Activated T-helper 1 cell treated with anti-CD3 and anti-CD28 coated beads, Interleukin-12 subunit alpha, Interleukin-12 subunit beta, Interleukin-2, Interleukin-4 antibody, amounts not matched to agents 30 ng/mL and 10 ng/mL and 1 ng/mL, durations not matched to agents 14 hours and 24 hours and 36 hours (primary cell): ENCODE data around the gene STX7. TPM values are rescaled to one million over a fixed set of nuclear protein-coding genes. Genes with fewer than 3 reads are reported as not detected.

ENCODE experiments used
- DNase-seq: peaks from one replicate; pipeline ENCODE4 v3.0.0; 2021; ENCODE audit warnings: low spot score
- H3K27ac Mint-ChIP-seq: one replicate; pipeline ENCODE4 v1.8.0; 2021; ENCODE audit warnings: mild to moderate bottlenecking, mixed read lengths
- H3K27me3 Mint-ChIP-seq: one replicate; pipeline ENCODE4 v1.8.0; 2022; ENCODE audit warnings: mild to moderate bottlenecking, moderate library complexity, mixed read lengths; ENCODE audit not compliant: insufficient read depth
- H3K36me3 Mint-ChIP-seq: one replicate; pipeline ENCODE4 v1.8.0; 2021; ENCODE audit warnings: low read depth, mixed read lengths
- H3K4me1 Mint-ChIP-seq: one replicate; pipeline ENCODE4 v1.8.0; 2021; ENCODE audit warnings: low read depth, mixed read lengths
- H3K4me3 Mint-ChIP-seq: one replicate; pipeline ENCODE4 v1.8.0; 2021; ENCODE audit warnings: mild to moderate bottlenecking, moderate library complexity, mixed read lengths
- H3K9me3 Mint-ChIP-seq: one replicate; pipeline ENCODE4 v1.8.0; 2021; ENCODE audit warnings: mixed read lengths
- intact Hi-C: fragments of 100-400 bp; cut with micrococcal nuclease; formaldehyde crosslinking; loops from one replicate; pipeline ENCODE4 v1.15.1; 2024
- total RNA-seq: library from RNA; stranded (reverse); gene quantifications from 2 replicates; pipeline ENCODE4 v1.2.3, GENCODE V29; 2022

STX7 gene
- total RNA-seq, 1 donor from 2014 or later: 17.3 TPM

- Mint-ChIP-seq H3K4me1 (no peaks in the 10 kb centered on the region), H3K27me3 (peaks cover 49% of the 10 kb centered on the region), H3K4me3 (no peak overlapping the region), H3K9me3 (no peaks in the 10 kb centered on the region), H3K36me3 (no peaks in the 10 kb centered on the region), H3K27ac (no peak overlapping the region)
- no peak for DNase-seq
- intact Hi-C loops: no loop called here
Measured at GRCh38 chr6:132525866-132526265, 12.9 kb upstream of the STX7 start.

- Mint-ChIP-seq H3K27ac (no peak overlapping the region), H3K27me3 (peaks cover 52% of the 10 kb centered on the region), H3K4me3 (no peak overlapping the region), H3K4me1 (no peaks in the 10 kb centered on the region), H3K9me3 (no peaks in the 10 kb centered on the region), H3K36me3 (no peaks in the 10 kb centered on the region)
- intact Hi-C loops: no loop called here
- DNase-seq: no peak
Measured at GRCh38 chr6:132524646-132525045, 11.7 kb upstream of the STX7 start.

- no peaks in the 10 kb centered on the region for H3K36me3 Mint-ChIP-seq
- intact Hi-C loops: no loop called here
- H3K27ac Mint-ChIP-seq: no peak overlapping the region
Measured at GRCh38 chr6:132520953-132521352, 8.0 kb upstream of the STX7 start.

GRCh38 chr6:132515386-132515785, 2.5 kb upstream of the STX7 start:
- no peak for DNase-seq
- Mint-ChIP-seq H3K27ac (no peak overlapping the region), H3K4me1 (peaks cover 24% of the 10 kb centered on the region), H3K9me3 (no peaks in the 10 kb centered on the region), H3K4me3 (no peak overlapping the region), H3K27me3 (peaks cover 40% of the 10 kb centered on the region), H3K36me3 (peaks cover 4% of the 10 kb centered on the region)
- intact Hi-C loops: no loop called here

More at GRCh38 chr6:132520953-132521352, 8.0 kb upstream of the STX7 start:
- Mint-ChIP-seq H3K4me1 (no peaks in the 10 kb centered on the region), H3K27me3 (peaks cover 63% of the 10 kb centered on the region), H3K4me3 (no peak overlapping the region), H3K9me3 (no peaks in the 10 kb centered on the region)
- DNase-seq: no peak

GRCh38 chr6:132513831-132514545, 1.1 kb upstream of the STX7 start:
- H3K36me3 Mint-ChIP-seq: peaks cover 4% of the 10 kb centered on the region
- no peaks in the 10 kb centered on the region for H3K9me3 Mint-ChIP-seq
- peaks cover 25% of the 10 kb centered on the region for H3K4me1 Mint-ChIP-seq
- intact Hi-C loops: loop anchor here (1.0 to 2.0 kb wide), 3 partner anchors 19 to 300 kb away; partner anchors contain the start of gene RPS12
- no peak overlapping the region for H3K27ac Mint-ChIP-seq
- peaks cover 29% of the 10 kb centered on the region for H3K27me3 Mint-ChIP-seq
- H3K4me3 Mint-ChIP-seq: peak overlapping the region; percentile 97
- DNase-seq: no peak

GRCh38 chr6:132512342-132512637, 626 bp downstream of the STX7 start:
- Mint-ChIP-seq H3K27me3 (peaks cover 20% of the 10 kb centered on the region), H3K27ac (peak overlapping the region; percentile 74)
- intact Hi-C loops: loop anchor here (2.0 kb wide), 1 partner anchor 27 kb away; no protein-coding TSS in a partner anchor

GRCh38 chr6:132511831-132512220, 1.1 kb downstream of the STX7 start:
- Mint-ChIP-seq H3K4me3 (peak overlapping the region; percentile 92), H3K27ac (no peak overlapping the region), H3K36me3 (peaks cover 4% of the 10 kb centered on the region), H3K4me1 (peaks cover 25% of the 10 kb centered on the region), H3K9me3 (no peaks in the 10 kb centered on the region), H3K27me3 (peaks cover 18% of the 10 kb centered on the region)
- no peak for DNase-seq
- intact Hi-C loops: loop anchor here (2.0 kb wide), 1 partner anchor 27 kb away; no protein-coding TSS in a partner anchor

More at GRCh38 chr6:132512342-132512637, 626 bp downstream of the STX7 start:
- peaks cover 25% of the 10 kb centered on the region for H3K4me1 Mint-ChIP-seq
- H3K4me3 Mint-ChIP-seq: peak overlapping the region; percentile 92
- DNase-seq: no peak
- H3K9me3 Mint-ChIP-seq: no peaks in the 10 kb centered on the region
- H3K36me3 Mint-ChIP-seq: peaks cover 4% of the 10 kb centered on the region

GRCh38 chr6:132511210-132511830, 1.6 kb downstream of the STX7 start:
- intact Hi-C loops: no loop called here
- Mint-ChIP-seq H3K4me3 (peak overlapping the region; percentile 92), H3K27ac (no peak overlapping the region), H3K27me3 (peaks cover 14% of the 10 kb centered on the region), H3K36me3 (peaks cover 4% of the 10 kb centered on the region), H3K4me1 (peaks cover 25% of the 10 kb centered on the region), H3K9me3 (no peaks in the 10 kb centered on the region)
- no peak for DNase-seq

GRCh38 chr6:132506869-132507808, 5.8 kb downstream of the STX7 start:
- Mint-ChIP-seq H3K27me3 (no peaks in the 10 kb centered on the region), H3K4me1 (peaks cover 14% of the 10 kb centered on the region), H3K4me3 (no peak overlapping the region), H3K9me3 (no peaks in the 10 kb centered on the region), H3K36me3 (peaks cover 6% of the 10 kb centered on the region), H3K27ac (no peak overlapping the region)
- no peak for DNase-seq
- intact Hi-C loops: no loop called here

GRCh38 chr6:132506461-132506860, 6.5 kb downstream of the STX7 start:
- H3K9me3 Mint-ChIP-seq: no peaks in the 10 kb centered on the region
- intact Hi-C loops: no loop called here
- H3K4me3 Mint-ChIP-seq: no peak overlapping the region
- no peak overlapping the region for H3K27ac Mint-ChIP-seq
- H3K27me3 Mint-ChIP-seq: no peaks in the 10 kb centered on the region
- peaks cover 8% of the 10 kb centered on the region for H3K36me3 Mint-ChIP-seq
- peaks cover 11% of the 10 kb centered on the region for H3K4me1 Mint-ChIP-seq
- DNase-seq: no peak

- Mint-ChIP-seq H3K4me3 (no peak overlapping the region), H3K27ac (no peak overlapping the region), H3K9me3 (no peaks in the 10 kb centered on the region), H3K27me3 (no peaks in the 10 kb centered on the region), H3K36me3 (peaks cover 10% of the 10 kb centered on the region), H3K4me1 (peaks cover 3% of the 10 kb centered on the region)
- intact Hi-C loops: no loop called here
- no peak for DNase-seq
Measured at GRCh38 chr6:132505158-132505557, 7.8 kb downstream of the STX7 start.

GRCh38 chr6:132504757-132505156, 8.2 kb downstream of the STX7 start:
- Mint-ChIP-seq H3K4me1 (peaks cover 7% of the 10 kb centered on the region), H3K4me3 (no peak overlapping the region), H3K27ac (no peak overlapping the region), H3K9me3 (no peaks in the 10 kb centered on the region), H3K27me3 (no peaks in the 10 kb centered on the region), H3K36me3 (peaks cover 14% of the 10 kb centered on the region)
- intact Hi-C loops: no loop called here
- no peak for DNase-seq
